Hepatocyte (in vitro differentiated cells): ENCODE results near the gene ABCC9.

Experiments
- CTCF ChIP-seq: fragments of 200-600 bp; sonication (generic); IDR thresholded peaks from 2 replicates; pipeline ENCODE4 v1.5.1; 2016; ENCODE audit warnings: antibody characterized with exemption, mild to moderate bottlenecking; ENCODE audit not compliant: poor library complexity
- EZH2 ChIP-seq: fragments of 200-600 bp; sonication (generic); IDR thresholded peaks from 2 replicates; pipeline ENCODE4 v1.6.1; 2016; ENCODE audit warnings: antibody characterized with exemption, mild to moderate bottlenecking, borderline replicate concordance

- no peak for TF ChIP-seq CTCF
- no peak for TF ChIP-seq EZH2
Observed at GRCh38 chr12:21813751-21814150, 127.5 kb downstream of the ABCC9 start.
